Raji (cell line): ENCODE data around the gene CLDN9.

ENCODE experiments used
- POLR2A ChIP-seq: IDR thresholded peaks from 2 replicates; pipeline ENCODE4 v1.6.1; 2011; ENCODE audit warnings: low read depth, low read length, control low read depth; ENCODE audit not compliant: insufficient read depth

CLDN9 gene

DNA sequence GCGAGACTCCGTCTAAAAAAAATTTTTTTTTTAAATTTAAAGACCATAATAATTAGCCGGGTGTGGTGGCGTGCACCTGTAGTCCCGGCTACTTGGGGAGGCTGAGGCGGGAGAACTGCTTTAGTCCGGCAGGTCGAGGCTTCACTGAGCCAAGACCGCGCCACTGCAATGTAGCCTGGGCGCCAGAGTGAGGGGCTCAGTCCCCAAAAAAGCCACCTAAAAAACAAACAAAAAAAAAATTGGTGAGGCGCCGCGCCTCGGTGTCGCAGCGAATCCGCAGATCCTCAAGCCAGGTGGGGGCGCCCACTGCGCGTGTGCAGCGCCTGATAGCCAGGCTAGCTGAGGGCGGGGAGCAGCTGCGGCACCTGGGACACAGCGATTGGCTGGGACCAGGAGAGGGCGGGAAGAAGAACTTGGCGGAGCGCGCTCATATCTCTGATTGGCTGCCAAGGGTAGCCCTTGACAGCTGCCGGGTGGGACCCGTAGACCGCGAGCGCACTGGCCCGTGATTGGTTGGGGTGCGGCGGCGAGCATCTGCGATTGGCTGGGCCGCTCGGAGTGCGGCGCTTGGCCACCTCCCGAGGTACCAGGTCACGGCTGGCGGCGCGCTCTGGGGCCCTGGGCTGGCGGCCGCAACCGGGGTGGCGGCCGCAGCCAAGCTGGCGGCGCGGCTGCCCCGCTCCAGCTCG, 9.0 kb upstream of the CLDN9 start:
- TF ChIP-seq POLR2A, result no peak

DNA sequence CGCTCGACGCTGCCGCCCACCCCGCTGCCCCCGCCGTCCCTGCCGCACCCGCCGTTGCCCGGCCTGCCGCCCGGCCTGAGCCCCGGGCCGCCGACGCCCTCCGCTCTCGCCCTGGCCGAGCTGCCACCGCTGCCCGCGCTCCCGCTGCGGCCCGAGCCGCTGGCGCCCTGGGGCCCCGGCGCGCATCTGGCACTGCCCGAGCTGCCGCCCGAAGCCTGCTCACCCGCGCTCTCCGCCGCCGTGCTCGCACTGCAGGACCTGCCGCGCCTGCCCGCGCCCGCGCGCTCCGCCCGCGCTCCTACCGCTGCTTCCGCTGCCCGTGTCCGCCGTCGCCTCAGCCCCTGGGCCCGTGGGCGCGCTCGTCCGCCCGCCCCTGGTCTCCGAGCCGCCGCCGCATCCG, 8.4 kb upstream of the CLDN9 start:
- no peak for TF ChIP-seq POLR2A

DNA sequence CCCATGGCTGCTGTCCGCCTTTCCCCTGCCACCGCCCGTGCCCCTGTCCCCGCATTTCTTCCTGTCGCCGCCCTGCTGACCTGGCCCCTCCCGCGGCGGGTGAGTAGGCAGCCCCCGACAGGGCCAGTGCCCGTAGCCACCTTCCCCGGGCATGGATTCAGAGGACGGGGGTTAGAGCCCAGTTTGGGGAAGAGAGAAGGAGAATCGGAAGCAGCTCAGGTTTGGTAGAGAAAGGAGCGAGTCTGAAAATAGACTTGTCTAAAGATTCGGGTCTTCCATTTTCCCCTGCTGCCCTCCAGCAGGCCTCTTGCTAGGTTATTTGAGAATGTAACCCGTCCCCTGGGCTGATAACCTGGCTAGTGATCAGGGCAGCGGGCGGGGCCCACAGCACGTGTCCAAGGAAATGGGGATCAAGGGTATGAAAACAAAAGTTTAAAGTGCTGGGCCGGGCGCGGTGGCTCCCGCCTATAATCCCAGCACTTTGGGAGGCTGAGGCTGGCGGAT, 7.9 kb upstream of the CLDN9 start:
- no peak for TF ChIP-seq POLR2A

DNA sequence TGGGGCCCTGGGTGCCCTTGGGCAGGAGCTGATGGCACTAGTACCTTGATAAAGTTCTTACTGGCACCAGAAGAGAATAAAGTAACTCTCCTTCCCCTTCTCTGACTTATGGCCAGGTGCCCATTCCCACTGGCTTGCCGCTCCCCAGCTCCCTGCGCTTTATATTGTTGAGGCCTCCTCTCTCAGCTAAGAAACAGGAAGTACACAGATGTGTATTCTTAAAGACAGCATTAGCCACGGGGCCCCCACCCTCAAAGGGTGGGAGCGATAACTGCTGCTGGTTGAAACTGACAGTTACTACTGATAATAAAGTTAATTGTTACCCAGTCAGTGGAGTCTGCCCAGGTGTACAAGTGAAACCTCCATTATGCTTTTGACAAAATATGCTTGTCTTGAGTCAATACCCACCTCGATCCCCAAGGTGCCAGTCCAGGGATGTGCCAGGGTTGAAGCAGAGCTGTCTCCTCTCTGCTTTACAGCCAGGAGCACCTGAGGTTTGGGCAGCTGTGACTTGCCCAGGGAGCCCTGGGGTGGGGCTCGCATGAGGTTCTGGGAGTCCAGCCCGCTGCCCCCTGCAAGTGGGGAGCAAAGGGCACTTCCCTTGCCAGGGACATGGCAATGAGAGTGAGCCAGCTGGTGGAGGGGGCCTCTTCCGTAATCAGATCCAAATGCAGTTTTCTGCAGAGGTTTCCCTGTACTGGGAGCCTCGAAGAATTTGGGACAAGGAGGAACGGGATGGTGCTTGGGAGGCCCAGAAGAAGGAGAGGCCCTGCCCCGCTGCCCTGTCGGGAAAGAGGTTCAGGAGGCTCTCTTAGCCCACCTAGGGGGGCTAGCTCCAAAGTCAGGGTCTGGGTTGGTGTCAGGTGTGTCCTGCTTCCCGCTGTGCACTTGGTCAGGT, 5.4 kb upstream of the CLDN9 start:
- no peak for TF ChIP-seq POLR2A

DNA sequence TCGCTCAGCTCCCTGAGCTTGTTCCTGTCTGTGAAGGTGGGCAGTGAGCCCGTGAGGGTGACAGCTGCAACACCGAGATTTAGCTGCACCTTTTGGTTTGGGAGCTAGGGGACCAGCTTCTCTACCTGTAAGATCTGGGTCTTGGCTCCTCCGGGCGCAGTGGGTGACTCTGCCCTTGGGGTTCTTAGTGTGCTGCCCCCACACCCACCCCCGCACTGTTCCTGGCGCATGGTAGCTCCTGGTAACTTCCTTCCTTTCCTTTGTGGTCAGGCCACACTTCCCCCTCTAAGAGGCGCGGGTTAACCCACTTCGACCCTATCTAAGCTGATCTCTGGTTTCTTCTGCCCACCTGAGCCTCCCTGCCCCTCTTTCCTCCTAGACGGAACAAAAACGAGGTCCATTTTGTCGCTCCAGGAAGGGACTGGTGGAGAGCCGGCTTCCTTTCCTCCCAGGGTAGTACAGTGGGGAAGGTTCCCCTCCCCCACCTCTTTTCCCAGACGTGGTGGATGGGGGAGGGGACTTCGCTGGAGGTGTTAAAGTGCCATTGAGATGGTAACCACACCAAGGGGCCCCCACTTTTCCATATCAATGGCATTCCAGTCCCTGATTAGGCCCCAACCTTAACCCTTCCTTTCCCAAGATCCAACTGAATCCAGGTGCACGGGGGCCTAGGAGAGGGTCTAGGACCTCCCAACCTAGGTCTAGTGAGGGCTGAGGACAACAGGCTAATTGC, 4.6 kb upstream of the CLDN9 start:
- no peak for TF ChIP-seq POLR2A

DNA sequence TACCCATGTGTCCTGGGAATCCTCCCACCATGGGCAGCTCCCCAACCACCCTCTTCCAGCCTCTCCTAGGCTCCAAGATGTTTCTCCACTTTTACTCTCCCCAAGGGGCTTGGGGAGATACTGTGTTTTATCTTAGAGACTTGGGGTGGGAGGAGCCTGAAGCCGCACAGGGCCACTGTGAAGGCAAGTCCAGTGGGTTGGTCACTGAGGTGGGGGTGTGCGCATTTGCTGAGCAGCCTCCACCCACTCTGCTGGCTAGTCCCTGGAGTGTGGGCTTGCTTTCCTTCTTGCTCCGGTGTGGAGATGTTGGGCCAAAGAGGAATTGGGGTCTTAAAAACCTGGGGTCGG, 4.1 kb upstream of the CLDN9 start:
- no peak for TF ChIP-seq POLR2A

DNA sequence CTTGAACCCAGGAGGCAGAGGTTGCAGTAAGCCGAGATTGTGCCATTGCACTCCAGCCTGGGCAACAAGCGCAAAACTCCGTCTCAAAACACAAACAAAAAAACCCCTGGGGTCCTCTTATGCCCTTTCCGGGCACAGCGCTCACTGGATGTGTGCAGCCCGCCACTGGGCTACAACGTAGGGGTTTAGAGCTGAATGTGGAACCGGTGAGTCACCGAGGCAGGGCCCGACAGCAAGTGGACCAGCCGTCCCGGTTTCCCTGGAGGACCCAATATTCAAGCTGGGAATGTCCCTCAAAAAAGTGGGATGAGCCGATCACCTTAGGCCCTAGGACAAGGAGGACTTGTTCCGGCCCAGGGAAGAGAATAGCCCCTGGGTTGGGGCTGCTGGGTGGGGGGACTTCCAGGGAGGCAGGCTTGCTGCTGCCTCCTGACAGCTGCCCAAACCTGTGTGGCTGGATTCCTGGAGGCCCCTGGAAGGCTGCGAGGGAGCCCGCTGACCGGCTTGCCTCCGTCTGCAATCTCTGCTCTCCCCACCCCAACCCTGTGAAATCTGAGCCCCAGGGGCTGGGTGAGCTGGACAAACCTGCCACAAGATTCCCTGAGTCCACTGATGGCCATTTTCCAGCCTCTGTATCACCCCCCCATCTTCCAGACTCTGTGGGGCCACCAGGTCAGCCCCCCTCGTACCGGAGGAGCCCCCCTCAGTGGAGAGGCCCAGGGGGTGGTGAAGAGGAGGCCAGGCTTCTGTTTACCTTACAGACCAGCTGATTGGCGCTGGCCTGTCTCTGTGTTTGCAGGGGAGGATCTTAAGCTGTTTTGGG, 2.9 kb upstream of the CLDN9 start:
- TF ChIP-seq POLR2A, result no peak

DNA sequence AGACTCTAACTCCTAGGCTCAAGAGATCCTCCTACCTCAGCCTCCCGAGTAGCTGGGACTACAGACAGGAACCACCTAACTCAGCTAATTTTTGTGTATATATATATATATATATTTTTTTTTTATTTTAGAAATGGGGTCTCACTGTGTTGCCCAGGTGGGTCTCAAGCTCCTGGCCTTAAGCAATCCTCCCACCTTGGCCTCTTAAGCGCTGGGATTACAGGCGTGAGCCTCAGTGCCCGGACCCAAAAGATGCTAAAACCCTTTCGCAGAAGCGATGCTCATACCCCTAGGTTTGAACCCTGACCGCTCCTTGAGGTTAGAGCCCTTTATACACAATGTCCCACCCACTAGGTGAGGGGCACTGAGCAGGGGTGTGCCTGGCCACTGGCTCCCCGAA, 2.2 kb upstream of the CLDN9 start:
- no peak for TF ChIP-seq POLR2A

DNA sequence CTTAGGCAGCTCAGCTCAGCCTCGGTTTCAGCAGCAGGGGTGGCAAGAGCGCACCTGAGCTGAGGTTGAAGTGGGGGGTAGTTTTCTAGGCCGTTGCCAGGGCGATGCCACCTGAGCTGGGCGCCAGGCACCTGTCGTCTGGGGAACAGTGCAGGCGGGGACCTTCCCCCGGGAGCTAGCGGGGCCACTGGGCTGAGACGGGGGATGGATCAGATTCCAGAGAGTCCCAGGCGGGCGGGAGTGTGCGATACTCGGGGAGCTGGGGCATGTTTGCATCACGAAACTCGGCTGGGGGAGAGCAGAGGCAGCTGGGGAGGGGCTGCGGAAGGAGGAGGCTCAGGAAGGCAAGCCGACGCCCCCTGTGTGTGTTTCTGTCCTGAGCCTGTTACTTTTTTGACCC, 477 bp upstream of the CLDN9 start:
- no peak for TF ChIP-seq POLR2A

DNA sequence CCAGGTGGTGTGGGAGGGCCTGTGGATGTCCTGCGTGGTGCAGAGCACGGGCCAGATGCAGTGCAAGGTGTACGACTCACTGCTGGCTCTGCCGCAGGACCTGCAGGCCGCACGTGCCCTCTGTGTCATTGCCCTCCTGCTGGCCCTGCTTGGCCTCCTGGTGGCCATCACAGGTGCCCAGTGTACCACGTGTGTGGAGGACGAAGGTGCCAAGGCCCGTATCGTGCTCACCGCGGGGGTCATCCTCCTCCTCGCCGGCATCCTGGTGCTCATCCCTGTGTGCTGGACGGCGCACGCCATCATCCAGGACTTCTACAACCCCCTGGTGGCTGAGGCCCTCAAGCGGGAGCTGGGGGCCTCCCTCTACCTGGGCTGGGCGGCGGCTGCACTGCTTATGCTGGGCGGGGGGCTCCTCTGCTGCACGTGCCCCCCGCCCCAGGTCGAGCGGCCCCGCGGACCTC, 798 bp downstream of the CLDN9 start:
- no peak for TF ChIP-seq POLR2A

DNA sequence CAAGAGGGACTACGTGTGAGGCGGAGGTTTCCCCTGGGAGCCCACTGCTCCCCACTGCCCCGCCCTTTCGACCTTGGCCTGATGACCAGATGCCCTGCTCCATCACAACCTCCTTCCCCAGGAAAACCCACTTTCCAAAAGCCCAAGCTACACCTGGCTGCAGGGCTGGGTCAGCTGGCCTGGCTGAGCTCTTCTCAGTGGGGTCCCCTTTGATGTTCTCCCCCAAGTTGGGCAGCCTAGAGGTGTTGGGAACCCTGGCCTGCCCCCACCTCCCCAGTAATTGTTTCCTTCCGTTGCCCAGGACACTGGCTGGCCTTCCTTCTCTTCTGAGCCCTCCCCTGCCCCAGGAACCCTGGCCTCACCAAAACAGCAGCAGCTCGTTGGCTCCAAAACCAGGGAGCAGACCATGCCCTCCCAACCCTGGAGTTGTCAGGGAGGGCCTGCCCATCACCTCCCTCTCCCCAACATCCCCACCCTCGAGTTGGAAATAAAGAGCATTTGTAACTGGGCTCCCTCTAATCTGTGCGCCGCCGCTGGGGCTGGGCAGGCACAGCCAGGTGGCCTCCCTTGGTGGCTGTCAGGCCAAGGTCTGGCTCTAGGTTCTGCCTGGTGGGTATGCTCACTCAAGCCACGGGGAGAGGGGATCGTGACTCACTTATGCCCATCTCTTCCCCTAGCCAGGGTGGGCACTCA, 1.4 kb downstream of the CLDN9 start:
- no peak for TF ChIP-seq POLR2A

DNA sequence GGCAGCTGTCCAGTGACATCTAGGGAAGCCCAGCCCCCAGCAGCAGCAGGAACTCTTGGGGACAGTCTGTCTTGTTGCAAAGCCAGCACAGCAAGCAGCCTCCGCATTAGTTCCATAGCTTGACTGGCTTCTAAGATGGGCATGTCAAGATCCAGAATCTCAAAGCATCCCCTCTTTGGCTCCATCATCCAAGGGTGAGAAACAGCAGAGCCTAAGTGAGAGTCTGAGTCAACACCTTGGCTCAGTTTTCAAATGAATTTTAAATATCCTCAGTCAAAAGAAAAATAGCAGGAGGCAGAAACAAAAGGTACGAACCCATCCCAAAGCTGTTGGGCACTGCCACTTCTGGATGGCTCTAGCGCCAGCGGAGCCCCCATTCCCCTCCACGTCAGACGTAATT, 2.2 kb downstream of the CLDN9 start:
- no peak for TF ChIP-seq POLR2A

DNA sequence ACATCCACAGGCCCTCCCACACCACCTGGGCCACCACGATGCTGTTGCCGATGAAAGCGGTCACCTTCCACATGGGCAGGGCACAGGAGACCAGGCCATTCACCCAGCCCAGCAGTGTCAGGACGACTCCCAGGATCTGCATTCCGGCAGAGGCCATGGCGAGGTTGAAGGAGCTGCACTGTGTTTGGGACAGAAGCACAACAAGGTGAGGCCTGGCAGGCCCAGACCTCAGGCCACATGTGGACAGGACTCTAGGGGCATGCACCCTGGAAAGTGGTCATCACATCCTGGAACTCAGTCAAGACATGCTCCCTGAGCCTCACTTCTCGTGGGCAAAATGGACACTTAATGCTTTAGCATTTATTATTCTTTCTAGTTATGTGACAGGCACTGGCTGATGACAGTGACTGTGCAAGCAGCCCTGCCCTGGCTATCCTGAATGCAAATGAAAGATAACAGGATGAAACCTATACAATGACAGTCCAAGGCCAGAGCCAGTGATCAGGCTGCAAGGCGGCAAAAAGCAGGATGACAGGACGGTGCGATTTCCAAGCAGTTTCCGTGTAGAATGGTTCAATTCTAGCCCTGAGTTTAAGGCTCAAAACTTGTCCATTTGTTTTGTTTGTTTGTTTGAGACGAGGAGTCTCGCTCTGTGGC, 3.3 kb downstream of the CLDN9 start:
- no peak for TF ChIP-seq POLR2A

DNA sequence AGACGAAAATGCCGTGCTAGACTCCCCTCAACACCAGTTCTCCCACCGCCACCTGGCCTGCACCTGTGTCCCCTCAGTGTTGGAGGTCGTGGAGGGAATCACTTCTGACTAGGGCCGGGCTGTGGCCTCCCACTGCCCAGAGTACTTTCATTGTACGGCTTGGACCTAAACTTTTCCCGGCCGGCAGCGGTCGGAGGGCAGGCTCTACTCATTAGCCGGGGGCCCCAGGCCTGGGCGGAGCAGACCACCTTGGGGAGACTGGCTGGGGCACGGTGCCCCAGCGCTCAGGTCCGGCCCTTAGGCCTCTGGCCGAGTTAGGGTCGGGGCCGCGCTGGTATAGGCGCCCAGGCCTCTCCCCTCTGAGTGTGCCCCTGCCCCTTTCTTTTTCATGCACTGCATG, 4.6 kb downstream of the CLDN9 start:
- TF ChIP-seq POLR2A, result no peak
